Posterior vena cava (tissue), 2 donors: ENCODE results near the gene MAP3K14. TPM values are rescaled to one million over a fixed set of nuclear protein-coding genes. Genes with fewer than 3 reads are reported as not detected.
A peak's percentile ranks its signal among the peaks of the same experiment; 100 is the strongest.

Experiments used
- DNase-seq: peaks from one replicate; pipeline ENCODE4 v3.0.0-alpha.2; 2020; ENCODE audit warnings: low spot score
- intact Hi-C, 2 donors: fragments of 100-400 bp; cut with DNase I; formaldehyde crosslinking; loops; one replicate each; pipeline versions ENCODE4 v1.14.1 to v1.14.2; 2022 to 2023
- total RNA-seq, 2 donors: library from RNA; stranded (reverse); fragmentation: NEBNext Ultra II Directional; extraction: Animal tissue kit (Norgen Biotek cat#: 25700); gene quantifications; one replicate each; pipeline ENCODE4 v1.2.1, GENCODE V29; 2021
- donor health status: DM: yes; HTN: yes; CAD: no.
- donor health status: DM: yes; HTN: yes; CAD: no.

The MAP3K14 gene
- total RNA-seq, 2 donors from 2014 or later = 9.1 to 9.7 TPM

DNA sequence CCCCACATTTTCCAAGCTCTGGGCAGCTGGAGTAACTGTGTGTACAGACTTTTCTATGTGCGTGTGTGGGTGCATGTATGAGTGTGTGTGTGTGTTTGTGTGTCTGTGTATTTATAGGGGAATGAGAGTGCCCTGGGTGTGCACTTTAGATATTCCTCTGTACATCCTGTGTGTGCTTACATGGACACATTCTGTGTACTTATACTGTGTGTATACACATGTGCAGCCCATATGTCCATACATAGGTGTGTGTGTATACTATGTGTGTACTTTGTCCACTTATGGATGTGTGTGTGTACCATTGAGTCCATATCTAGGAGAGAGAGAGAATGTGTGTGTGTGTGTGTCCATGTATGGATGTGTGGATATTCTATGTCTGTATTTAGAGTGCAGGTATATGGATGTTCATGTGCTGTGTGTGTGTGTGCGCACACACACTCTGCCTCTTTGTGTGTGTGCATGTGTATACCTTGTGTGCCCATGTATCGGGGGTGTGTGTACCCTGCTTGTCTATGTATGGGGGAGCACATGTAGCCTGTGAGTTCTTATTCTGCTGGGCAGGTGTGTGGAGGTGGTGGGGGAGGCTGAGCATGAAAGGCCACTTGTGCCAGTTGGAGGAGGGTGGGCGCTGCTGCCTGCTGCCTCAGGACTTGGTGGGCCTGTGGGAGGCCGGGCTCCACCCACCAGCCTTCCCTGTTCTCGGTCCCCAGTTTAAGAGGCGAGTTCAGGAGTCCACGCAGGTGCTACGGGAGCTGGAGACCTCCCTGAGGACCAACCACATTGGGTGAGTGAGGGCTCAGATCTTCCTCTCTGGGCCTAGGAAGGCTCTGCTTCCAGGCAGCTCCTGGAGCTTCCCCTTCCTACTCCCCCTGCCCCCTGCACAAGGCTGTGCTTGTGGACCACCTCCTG lies 84.1 kb downstream of the MAP3K14 start:
- no peak for DNase-seq
- intact Hi-C loops = no loop called here

DNA sequence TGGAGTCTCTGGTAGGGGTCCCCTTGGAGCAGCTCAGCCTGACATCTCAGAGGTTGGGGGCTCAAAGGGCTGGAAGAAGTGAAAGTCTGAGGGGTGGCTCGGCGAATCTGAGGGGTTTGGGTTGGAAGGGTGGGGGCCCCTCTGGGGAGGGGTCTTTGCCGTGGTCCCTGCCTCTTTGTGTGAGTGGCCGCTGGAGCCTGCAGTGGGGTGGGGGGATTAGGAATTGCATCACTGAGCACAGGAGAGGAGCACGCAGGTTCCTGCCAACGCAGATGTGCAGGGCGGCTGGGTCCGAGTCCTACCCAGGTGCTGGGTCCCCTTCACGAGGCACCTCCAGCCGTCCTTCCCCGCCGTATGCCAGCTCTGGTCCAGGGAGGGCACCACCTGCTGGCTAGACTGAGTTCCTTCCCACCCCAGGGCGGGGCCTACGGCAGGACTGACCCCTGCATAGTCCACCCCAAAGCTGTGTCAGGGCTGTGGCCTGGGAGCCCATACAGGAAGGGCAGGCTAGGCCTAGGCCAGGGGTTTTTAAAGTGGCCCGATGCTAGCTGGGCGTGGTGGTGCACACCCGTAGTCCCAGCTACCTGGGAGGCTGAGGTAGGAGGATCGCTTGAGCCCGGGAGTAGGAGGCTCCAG lies 85.2 kb downstream of the MAP3K14 start:
- intact Hi-C loops = no loop called here
- no peak for DNase-seq

DNA sequence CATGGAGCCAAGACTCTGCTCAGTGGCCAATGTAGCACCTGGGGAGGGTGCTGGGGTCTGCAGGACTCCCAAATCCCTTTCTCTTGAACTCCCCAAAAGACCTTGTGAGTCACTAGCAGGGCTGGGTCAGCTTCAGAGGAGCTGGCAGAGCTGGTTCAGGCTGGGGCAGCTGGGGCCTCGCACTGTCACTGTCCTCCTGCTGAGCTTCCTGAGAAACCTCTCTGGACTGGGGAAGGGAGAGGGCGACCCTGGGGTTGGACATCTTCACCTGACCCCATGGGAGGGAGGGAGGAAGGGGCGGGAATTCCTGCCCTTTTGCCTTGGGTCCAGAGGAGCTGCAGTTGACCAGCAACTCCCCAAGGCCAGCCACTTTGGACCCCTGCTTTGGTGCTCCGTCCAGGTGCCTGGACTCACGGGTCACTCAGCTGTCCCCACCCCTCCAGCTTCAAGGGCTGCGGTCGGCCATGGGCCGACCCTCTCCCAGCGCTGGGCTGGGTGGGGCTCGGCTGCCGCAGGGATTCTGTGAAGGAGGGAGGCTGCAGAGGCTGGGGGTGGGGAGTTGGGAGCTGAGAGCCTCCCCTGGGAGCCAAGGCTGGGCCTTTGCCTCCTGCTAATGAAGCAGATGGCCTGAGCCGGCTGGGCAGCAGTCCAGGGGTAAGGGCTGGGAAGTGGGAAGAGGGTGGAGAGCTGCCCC lies 85.9 kb downstream of the MAP3K14 start:
- intact Hi-C loops = no loop called here
- no peak for DNase-seq

DNA sequence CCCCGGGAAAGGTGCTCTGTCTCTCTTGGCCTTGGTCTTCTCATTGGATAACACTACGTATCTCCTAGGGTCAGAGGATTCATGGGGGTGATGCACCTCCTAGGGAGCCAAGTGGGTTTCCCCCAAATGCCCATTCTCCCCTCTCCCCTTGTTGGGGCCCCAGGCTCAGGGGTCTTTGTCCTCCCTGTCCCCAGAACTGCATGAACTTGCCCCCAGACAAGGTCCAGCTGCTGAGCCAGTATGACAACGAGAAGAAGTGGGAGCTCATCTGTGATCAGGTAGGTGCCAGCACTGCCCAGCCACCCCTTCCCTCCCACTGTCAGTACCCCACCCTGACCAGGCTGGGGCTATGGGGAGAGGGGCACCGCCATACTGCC lies 86.4 kb downstream of the MAP3K14 start:
- DNase-seq = no peak
- intact Hi-C loops = no loop called here

DNA sequence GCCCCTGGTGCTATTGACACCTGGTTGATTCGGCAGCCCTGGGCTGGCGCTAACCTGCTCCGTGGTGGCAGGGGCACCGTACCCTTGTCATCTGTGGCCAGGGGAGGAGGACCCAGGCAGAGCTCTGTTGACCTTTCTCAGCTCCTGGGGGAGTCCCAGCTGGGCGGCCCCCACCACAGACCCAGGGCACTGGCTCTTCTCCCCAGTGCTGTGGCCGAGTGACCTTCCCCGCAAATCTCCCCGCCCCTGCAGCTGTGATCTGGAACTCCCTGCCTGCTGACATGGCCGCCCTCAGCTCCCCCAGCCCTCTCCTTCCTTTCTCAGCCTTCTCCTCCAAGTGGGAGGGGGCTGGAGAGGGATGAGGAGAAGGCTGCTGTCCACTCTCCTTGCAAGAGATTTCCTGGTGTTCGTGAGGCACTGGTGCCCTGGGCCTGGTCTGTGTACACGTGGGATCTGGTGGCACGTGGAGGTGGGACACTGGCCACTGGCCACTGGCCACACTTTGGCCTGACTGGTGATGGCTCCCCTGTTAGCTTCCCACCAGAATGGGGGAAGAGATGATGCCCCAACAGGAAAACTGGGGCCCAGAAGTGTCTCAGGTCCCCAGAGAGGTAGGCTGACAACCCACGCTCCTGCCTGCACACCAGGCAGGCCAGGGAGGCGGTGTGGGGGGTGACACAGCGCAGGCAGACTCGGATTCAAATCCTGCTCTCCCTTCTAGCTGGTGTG lies 87.0 kb downstream of the MAP3K14 start:
- intact Hi-C loops = no loop called here
- DNase-seq = no peak

DNA sequence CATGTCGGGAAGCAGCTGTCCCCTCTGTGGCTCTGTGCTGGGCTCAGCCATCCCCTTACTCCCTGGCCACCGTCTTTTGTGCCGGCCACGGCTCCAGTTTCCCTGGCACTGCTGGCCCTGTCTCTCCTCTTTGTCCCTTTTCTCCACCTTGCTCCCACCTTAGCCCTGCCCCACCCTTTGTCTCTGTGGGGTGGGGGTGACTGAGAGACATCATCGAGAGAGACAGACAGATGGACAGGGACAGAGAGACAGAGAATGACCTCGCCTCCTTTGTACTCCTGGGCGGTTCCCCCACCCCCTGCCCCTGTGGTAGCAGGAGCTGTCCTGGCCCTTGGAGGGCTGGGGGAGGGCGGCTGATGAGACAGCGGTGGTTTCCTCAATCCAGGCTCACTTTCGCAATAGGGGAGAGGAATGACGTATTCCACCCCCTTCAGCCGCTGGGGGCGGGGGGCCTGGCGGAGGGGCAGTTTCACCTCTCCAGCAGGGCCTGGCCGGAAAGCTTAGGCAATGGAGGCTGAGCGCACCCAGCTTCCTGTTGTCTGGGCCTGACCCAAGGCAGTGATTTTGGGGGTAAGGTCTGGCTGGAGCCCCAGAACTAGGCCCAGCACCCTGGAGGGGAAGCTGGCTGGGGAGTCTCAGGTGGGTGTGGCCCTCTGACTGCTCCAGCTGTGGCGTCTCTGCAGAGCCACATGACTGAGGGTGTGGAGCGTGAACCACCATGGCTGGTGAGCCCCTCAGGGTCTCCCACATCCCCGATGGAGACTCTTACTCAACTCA lies 87.9 kb downstream of the MAP3K14 start:
- intact Hi-C loops = no loop called here
- DNase-seq = peak; percentile 96

DNA sequence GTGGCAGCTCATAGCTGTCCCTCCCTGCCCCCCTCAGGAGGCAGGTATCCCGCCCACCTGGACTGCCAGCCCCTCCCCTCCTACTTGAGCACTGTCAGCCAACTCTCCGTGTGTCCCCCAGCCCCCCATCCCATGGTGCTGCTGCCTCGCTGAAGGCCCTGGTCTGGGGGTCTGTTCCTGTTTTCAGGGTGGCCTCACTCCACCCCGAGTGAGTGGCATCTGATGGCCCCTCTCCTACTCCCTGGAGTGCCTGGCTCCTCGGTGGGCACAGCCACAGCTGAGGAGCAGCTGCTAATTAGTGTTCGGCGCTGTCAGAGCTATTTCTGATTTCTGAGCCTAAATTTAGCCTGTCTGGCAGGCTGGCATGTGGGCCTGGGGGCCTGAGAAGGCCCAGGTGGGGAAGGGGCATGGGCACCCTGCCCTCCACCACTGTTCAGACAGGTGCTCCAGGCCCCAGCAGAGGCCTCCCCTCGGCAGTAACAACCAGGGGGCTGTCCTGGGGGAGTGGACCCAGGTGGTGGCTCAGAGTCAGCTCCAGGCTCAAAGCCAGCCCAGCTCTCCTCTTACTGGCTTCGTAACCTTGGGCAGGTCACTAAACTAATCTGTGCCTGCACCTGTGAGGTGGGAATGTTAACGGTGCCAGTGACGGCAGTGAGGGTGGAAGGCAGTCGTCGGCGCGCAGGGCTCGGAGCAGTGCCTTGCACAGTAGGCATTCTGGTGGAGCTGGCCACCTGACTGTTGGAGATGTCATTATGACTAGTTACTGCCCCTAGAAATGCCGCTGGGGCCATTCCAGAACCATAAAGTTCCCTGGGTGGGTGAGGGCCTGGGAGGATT lies 88.7 kb downstream of the MAP3K14 start:
- DNase-seq = no peak
- intact Hi-C loops = no loop called here

DNA sequence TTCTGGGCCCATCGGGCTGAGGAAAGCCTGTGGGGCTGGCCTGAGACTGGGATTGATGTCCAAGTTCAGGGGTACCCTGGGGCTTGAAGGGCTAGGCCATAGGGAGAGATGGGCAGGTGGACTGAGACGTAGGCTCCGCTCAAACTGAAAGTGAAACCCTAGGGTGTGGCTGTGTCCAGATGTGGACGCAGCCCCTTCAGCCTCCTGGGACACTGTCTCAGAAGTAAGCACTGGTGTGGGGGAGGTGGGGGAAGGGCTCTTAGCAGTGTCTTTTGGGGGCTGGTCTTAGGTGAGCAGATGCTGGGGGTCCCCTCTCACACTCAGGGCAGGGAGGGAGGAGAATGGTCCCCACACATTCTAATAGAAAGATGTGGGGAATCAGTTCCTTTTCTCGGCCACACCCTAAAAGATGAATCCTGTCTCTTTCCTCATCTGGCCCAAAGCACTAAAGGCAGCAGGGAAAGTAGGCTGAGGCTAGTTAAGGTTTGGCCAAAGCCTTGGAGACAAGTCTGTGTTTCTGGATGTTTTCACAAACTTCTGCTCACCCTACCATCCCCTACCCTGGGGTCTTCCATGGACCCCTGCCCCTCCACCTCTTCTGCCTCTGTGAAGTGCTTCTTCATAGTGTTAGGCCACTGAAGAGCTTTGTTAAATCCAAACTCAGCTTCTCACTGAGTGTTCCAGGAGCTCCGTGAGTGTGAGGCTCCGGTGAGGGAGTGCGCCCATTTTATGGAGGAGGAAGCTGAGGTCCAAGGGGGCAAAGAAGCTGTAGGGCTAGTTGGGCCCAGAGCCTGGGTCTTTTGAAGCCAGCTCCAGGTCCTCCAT lies 89.5 kb downstream of the MAP3K14 start:
- no peak for DNase-seq
- intact Hi-C loops = no loop called here

DNA sequence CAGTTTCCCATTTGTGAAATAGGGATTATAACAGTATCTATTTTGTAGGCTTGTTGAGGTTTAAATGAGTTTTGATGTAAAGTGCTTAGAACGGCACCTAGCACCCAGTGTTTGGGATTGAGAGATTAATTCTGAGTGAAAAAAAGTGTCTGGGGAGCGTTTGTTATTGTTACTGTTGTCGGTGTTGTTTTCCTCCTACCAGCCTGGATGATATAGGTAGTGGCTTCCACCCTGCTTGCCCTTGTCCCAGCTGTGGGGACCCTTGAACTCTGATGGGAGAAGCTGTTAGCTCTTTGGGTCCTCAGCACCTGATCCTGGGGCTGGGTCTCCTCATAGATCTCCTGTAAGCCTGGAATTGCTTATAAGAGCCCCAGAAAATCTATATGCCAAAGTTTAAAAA lies 90.2 kb downstream of the MAP3K14 start:
- DNase-seq = no peak
- intact Hi-C loops = no loop called here

DNA sequence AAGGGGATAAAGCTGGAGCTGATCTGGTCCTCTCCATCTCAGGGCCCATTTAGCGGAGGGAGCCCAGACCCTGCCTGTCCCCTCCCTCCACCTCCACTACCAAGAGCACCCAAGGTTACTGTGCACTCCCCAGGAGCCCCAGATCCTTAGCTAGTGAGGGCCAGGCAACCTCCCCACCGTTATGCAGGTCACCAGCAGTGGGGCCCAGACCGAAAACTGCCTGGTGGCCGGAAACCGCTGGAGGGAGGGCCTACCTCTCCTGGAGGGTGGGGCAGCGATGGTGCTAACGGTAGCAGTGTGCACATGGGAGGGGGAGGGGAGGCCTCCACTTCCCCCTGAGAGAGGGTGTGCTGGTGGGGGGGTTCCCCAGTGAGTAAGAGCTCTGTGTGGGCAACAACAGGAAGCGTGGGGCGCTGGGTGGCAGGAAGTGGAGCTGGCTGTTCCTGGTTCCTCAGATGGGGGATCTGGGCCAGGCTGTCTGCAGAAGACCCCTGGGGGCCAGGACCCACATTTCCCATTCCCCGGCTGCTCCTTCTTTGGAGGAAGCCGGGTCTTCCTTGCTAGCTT lies 90.8 kb downstream of the MAP3K14 start:
- intact Hi-C loops = no loop called here
- peak; percentile 93 for DNase-seq

DNA sequence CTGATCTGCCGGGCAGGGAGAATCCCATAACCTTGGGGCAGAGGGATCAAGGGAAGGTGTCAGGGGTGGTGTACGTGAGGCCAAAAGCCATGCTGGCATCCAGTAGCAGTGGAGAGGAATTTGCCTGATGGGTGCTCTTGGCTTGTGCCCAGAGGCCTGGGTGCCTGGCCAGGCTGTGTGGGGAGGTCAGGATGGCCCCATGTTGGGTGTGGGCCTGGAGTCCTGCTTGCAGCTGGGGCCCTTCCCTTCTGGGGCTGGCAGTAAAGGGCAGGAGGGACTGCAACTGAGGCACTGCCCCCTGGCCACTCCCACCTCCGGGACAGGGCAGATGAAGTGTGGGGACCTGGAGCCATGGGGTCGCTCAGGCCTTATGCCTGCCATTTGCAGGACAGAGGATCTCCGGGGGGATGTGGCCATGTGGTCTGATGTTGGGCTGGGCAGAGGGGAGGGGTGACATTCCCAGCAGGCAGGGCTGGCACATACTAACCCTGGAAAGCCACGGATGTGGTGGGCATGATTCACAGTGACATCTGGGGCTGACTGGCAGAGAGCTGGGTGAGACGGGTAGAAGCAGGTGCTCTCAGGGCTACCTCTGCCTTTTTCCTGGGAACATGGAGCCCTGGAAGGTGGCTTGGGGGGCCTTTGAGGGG lies 91.6 kb downstream of the MAP3K14 start:
- intact Hi-C loops = no loop called here

DNA sequence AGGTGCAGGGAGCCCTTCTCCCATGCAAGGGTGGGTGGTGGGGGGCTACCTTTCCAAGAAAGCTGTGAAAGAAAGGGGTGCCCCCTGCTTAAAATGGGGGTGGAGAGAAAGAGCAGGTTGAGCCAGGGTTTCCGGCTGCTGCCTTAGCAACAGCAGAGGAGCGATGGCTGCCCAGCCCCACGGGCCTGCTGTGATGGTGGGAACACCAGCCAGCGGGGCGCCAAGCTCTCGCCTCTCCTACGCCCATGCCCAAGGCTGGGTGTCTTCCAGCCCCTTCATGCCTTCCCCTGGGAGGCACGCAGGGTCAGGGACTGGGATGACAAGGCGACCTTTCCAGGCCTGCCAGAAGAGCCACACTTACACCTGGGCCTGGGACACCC lies 92.2 kb downstream of the MAP3K14 start:
- no peak for DNase-seq
- intact Hi-C loops = loop anchor here in 1 of 2 donors (5.0 kb wide), 1 partner anchor 158 kb away; no protein-coding TSS in a partner anchor

More for the DNA sequence above, 91.6 kb downstream of the MAP3K14 start:
- no peak for DNase-seq

DNA sequence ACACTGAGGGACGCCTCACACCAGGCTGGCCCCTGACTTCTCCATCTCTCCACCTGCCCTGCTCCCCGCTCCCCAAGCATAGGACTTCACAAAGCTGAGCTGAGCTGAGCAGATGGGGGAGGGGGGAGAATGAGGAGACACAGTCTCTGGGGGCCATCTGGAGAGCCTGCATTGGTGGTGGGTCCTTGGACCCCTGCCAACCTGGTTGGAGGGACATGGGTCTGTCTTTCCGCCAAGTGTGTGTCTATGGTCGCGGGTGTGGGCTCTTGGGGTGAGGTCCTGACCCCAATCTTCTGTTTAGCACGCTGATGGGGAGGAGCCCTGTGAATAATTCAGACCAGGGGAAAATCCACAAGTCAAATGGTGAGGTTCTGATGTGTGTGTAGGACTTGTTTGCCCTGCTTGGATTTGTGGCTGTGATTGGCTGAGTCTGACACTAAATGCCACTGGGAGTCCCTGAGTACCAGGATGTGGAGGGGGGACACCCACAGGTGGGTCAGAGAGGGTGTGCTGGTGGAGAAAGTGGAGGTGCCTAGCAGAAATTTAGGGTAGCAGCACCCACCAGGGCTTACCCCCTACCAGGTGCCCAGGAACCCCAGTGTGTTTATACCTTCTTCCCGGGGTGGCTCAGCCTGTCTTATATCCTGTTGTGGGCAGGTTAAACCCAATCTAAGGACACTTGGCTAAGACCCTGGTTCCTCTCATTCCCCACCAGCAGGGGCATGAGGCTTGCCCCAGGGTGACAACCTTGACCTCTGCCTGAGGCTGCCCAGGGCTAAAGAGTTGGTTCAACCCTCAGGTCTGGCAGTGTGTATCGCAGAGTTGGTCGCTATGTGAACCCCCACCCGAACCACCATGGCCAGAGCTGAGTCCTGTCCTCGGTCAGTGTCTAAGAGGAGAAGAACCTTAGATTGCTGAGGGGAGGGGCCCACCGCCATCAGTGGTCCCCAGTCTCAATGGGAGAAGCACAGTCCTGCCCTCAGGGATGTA lies 93.0 kb downstream of the MAP3K14 start:
- no peak for DNase-seq
- intact Hi-C loops = loop anchor here in 1 of 2 donors (5.0 kb wide), 1 partner anchor 158 kb away; no protein-coding TSS in a partner anchor

DNA sequence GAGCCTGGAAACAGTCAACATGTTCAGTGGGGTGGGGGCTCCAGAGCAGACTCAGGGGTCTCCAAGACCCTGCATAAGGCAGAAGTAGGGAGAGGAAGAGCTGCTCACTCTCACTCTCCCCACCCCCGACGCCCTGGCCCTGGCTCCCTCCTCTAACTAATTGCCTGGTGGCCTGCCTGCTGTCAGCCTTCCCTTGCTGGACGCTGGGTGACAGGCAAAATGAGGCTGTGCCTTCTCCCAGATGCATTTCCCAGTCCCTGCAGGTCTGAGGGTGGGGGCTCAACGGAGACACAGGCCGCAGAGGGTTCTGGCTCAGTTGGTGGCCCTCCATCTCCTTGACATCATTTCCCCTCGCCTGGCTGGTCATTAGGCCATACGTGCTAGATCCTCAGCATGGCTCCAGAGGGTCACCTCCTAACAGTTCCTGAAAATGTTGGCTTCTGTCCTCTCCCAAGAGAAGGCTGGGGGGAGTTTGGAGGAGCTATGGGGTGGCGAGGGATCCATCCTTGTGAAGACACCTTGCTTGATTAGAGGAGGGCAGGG lies 93.8 kb downstream of the MAP3K14 start:
- intact Hi-C loops = loop anchor here in 1 of 2 donors (5.0 kb wide), 1 partner anchor 159 kb away; no protein-coding TSS in a partner anchor
- no peak for DNase-seq
